Activated B cell treated with CpG ODN at 0.5 μM for 24 hours (primary cell): ENCODE results near the gene FER. TPM values are rescaled to one million over a fixed set of nuclear protein-coding genes. Genes with fewer than 3 reads are reported as not detected.

Source experiments
- ATAC-seq: fragments of 200-7000 bp; cut with Tn5 transposase; one replicate; pipeline ENCODE4 v1.10.0; 2021; ENCODE audit warnings: low read depth, mild to moderate bottlenecking, moderate library complexity
- CTCF ChIA-PET: fragments of 350-600 bp; sonication (Branson Sonifier 250); formaldehyde crosslinking; loops from one replicate; lab custom pipeline; 2021; ENCODE audit warnings: antibody characterized with exemption; lab: Charles Lee
- POLR2A ChIA-PET: fragments of 350-600 bp; sonication (Branson Sonifier 250); formaldehyde crosslinking; loops from one replicate; lab custom pipeline; 2021; ENCODE audit warnings: antibody characterized with exemption; lab: Charles Lee
- DNase-seq: peaks from one replicate; pipeline ENCODE4 v3.0.0; 2022
- H3K27ac Mint-ChIP-seq: one replicate; pipeline ENCODE4 v1.8.0; 2020; ENCODE audit warnings: mixed read lengths
- H3K27me3 Mint-ChIP-seq: one replicate; pipeline ENCODE4 v1.8.0; 2021; ENCODE audit warnings: mixed read lengths
- H3K36me3 Mint-ChIP-seq: one replicate; pipeline ENCODE4 v1.8.0; 2021; ENCODE audit warnings: low read depth, mixed read lengths
- H3K4me1 Mint-ChIP-seq: one replicate; pipeline ENCODE4 v1.8.0; 2021; ENCODE audit warnings: mixed read lengths
- H3K4me3 Mint-ChIP-seq: one replicate; pipeline ENCODE4 v1.8.0; 2020; ENCODE audit warnings: mild to moderate bottlenecking, mixed read lengths
- H3K9me3 Mint-ChIP-seq: one replicate; pipeline ENCODE4 v1.8.0; 2020; ENCODE audit warnings: mixed read lengths
- intact Hi-C: fragments of 100-400 bp; cut with micrococcal nuclease; formaldehyde crosslinking; loops from one replicate; pipeline ENCODE4 v1.15.1; 2024
- total RNA-seq: library from RNA; stranded (reverse); gene quantifications from 2 replicates; pipeline ENCODE4 v1.2.3, GENCODE V29; 2022
- TF ChIP-seq, protein P1 (sequence below): fragments of 200-600 bp; IDR thresholded peaks from one replicate; pipeline ENCODE4 v1.8.0; 2022; ENCODE audit warnings: antibody characterized with exemption, mild to moderate bottlenecking

The FER gene
- total RNA-seq, 1 donor from 2014 or later = 17.3 TPM

GRCh38 chr5:108905805-108906204 lies 158.1 kb downstream of the FER start:
- ChIA-PET CTCF (no interaction called here), POLR2A (no interaction called here)
- intact Hi-C loops = no loop called here
- Mint-ChIP-seq H3K4me3 (no peak overlapping the region), H3K9me3 (no peaks in the 10 kb centered on the region), H3K27me3 (no peaks in the 10 kb centered on the region), H3K27ac (no peak overlapping the region), H3K4me1 (peaks cover 4% of the 10 kb centered on the region), H3K36me3 (peaks cover 8% of the 10 kb centered on the region)
- ATAC-seq = no peak
- no peak for DNase-seq
- TF ChIP-seq, protein P1, sequence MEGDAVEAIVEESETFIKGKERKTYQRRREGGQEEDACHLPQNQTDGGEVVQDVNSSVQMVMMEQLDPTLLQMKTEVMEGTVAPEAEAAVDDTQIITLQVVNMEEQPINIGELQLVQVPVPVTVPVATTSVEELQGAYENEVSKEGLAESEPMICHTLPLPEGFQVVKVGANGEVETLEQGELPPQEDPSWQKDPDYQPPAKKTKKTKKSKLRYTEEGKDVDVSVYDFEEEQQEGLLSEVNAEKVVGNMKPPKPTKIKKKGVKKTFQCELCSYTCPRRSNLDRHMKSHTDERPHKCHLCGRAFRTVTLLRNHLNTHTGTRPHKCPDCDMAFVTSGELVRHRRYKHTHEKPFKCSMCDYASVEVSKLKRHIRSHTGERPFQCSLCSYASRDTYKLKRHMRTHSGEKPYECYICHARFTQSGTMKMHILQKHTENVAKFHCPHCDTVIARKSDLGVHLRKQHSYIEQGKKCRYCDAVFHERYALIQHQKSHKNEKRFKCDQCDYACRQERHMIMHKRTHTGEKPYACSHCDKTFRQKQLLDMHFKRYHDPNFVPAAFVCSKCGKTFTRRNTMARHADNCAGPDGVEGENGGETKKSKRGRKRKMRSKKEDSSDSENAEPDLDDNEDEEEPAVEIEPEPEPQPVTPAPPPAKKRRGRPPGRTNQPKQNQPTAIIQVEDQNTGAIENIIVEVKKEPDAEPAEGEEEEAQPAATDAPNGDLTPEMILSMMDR = no peak

DNA sequence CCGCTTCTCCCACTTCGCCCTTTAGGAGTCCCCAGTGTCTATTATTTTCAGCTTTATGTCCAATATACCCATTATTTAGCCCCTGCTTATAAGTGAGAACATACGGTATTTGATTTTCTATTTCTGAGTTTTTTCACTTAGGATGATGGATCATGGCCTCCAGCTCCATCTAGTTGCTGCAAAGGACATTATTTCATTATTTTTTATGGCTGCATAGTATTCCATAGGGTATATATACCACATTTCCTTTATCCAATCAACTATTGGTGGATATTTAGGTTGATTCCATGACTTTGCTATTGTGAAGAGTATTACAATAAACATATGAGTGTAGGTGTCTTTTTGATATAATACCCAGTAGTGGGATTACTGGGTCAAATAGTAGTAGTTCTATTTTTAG lies 162.9 kb downstream of the FER start:
- ChIA-PET POLR2A (no interaction called here), CTCF (no interaction called here)
- Mint-ChIP-seq H3K36me3 (peaks cover 16% of the 10 kb centered on the region), H3K27ac (no peak overlapping the region), H3K4me1 (peaks cover 14% of the 10 kb centered on the region), H3K27me3 (no peaks in the 10 kb centered on the region), H3K9me3 (peaks cover 4% of the 10 kb centered on the region), H3K4me3 (no peak overlapping the region)
- TF ChIP-seq, protein P1 = no peak
- DNase-seq (no peak), ATAC-seq (no peak)
- intact Hi-C loops = loop anchor here (1.0 to 5.0 kb wide), 4 partner anchors 53 to 500 kb away; partner anchors contain the start of gene FER

DNA sequence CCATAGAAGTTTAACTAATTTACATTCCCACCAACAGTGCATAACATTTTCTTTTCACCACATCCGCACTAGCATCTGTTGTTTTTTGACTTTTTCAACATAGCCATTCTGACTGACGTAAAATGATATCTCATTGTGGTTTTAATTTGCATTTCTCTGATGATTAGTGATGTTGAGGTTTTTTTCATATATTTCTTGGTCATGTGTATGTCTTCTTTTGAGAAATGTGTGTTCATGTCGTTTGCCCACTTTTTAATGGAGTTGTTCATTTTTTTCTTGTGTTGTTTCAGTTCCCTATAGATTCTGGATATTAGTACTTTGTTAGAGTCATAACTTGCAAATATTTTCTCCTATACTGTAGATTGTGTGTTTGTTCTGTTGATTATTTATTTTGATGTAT lies 163.4 kb downstream of the FER start:
- Mint-ChIP-seq H3K4me3 (peak overlapping the region; percentile 17), H3K4me1 (peaks cover 14% of the 10 kb centered on the region), H3K27ac (peak overlapping the region; percentile 86), H3K9me3 (peaks cover 4% of the 10 kb centered on the region), H3K36me3 (peaks cover 16% of the 10 kb centered on the region), H3K27me3 (no peaks in the 10 kb centered on the region)
- POLR2A ChIA-PET = no interaction called here
- DNase-seq (no peak), ATAC-seq (peak; percentile 61)
- intact Hi-C loops = loop anchor here (1.0 to 5.0 kb wide), 4 partner anchors 54 to 499 kb away; partner anchors contain the start of gene FER
- TF ChIP-seq, protein P1 = no peak
- CTCF ChIA-PET = no interaction called here

- ChIA-PET CTCF (interaction anchor here (0.7 to 1.2 kb wide), 2 partner anchors 234 to 237 kb away, joined by 3 to 4 read pairs; no protein-coding TSS in a partner anchor), POLR2A (interaction anchor here (0.6 kb wide), 1 partner anchor 189 kb away, joined by 3 read pairs; no protein-coding TSS in a partner anchor)
- H3K36me3 Mint-ChIP-seq = peaks cover 3% of the 10 kb centered on the region
- ATAC-seq (no peak), DNase-seq (no peak)
- TF ChIP-seq, protein P1 = no peak
- no peak overlapping the region for H3K4me3 Mint-ChIP-seq
- H3K27ac Mint-ChIP-seq = no peak overlapping the region
- H3K4me1 Mint-ChIP-seq = peaks cover 4% of the 10 kb centered on the region
- no peaks in the 10 kb centered on the region for H3K27me3 Mint-ChIP-seq
- intact Hi-C loops = no loop called here
- no peaks in the 10 kb centered on the region for H3K9me3 Mint-ChIP-seq
These were observed 169.9 kb downstream of the FER start for GRCh38 chr5:108917596-108917995.

DNA sequence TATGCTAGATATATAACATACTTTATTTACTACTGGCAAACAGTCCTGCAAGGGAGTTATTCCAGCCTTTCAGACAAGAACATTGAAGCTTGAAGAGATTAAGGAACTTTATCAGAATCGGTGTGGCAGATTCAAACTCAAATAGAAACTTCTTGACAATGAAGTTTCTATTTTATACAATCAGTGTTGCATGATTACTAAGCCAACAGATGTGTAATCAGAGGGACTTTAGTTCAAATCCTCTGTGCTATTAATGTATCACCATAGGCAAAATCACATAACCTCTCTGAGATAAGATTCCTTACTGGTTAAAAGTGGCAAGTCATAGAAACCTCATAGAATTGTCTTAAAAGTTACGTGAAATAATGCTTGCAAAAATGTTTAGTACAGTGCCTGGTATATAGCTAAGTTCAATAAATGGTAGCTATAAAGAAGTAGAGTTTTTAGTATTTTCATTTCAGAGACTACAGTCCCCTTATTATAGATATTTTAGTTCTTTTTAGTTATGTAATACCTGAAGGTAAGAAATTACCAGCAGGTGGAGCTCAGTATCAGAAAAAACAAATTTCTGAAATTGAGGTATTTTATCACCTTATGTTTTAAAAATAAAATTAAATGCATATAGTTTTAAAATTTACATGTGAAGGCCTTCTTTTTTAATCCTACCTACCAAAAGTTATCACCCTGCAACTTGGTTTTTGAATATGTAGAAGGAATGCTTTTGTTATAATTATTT lies 172.1 kb downstream of the FER start:
- DNase-seq = no peak
- ATAC-seq = no peak
- H3K36me3 Mint-ChIP-seq = no peaks in the 10 kb centered on the region
- no peak overlapping the region for H3K27ac Mint-ChIP-seq
- H3K9me3 Mint-ChIP-seq = no peaks in the 10 kb centered on the region
- H3K4me3 Mint-ChIP-seq = no peak overlapping the region
- CTCF ChIA-PET = interaction anchor here (0.8 to 1.1 kb wide), 4 partner anchors 190 to 558 kb away, joined by 3 to 5 read pairs (median 3); no protein-coding TSS in a partner anchor
- peaks cover 4% of the 10 kb centered on the region for H3K4me1 Mint-ChIP-seq
- TF ChIP-seq, protein P1 = no peak
- POLR2A ChIA-PET = interaction anchor here (0.6 kb wide), 2 partner anchors 21 to 191 kb away, joined by 3 to 4 read pairs; no protein-coding TSS in a partner anchor
- no peaks in the 10 kb centered on the region for H3K27me3 Mint-ChIP-seq
- intact Hi-C loops = loop anchor here (2.0 to 10.0 kb wide), 5 partner anchors 237 to 1705 kb away; partner anchors contain the start of gene MAN2A1
